ENCODE measurements around the gene ZNF74. TPM values are rescaled to one million over a fixed set of nuclear protein-coding genes. Genes with fewer than 3 reads are reported as not detected.

Gene ZNF74
- total and polyA plus RNA-seq, 3 donors from 2014 or later: 4.1 to 11.8 (median 6.5) TPM

DNA sequence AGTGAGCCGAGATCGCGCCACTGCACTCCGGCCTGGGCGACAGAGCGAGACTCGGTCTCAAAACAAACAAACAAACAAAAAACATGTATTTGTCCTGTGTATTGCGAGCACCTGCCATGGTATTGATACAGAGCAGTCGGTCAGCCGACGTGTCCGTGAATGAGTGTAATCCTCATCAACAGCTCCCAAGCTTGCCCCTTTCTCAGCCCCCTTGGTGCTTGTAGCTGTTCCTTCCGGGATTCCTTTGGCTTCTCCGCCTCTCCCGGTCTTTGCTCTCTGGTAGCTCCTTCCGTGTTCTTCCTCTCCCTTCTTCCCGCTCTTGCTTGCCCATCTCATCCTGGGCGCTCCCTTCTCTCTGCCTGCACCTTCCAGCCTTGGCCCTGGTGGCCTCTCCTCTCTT lies 10.9 kb downstream of the ZNF74 start:
- Histone ChIP-seq H3K27ac (no peak overlapping the region), H3K4me1 (no peaks in the 10 kb centered on the region), H3K36me3 (ENCODE audit: low read depth, missing control alignments) (no peaks in the 10 kb centered on the region), H3K27me3 (no peaks in the 10 kb centered on the region), H3K4me3 (no peak overlapping the region), H3K9me3 (no peaks in the 10 kb centered on the region)
- no peak for TF ChIP-seq POLR2A (IDR thresholded peaks at IDR 0.05)
- TF ChIP-seq, protein P1, sequence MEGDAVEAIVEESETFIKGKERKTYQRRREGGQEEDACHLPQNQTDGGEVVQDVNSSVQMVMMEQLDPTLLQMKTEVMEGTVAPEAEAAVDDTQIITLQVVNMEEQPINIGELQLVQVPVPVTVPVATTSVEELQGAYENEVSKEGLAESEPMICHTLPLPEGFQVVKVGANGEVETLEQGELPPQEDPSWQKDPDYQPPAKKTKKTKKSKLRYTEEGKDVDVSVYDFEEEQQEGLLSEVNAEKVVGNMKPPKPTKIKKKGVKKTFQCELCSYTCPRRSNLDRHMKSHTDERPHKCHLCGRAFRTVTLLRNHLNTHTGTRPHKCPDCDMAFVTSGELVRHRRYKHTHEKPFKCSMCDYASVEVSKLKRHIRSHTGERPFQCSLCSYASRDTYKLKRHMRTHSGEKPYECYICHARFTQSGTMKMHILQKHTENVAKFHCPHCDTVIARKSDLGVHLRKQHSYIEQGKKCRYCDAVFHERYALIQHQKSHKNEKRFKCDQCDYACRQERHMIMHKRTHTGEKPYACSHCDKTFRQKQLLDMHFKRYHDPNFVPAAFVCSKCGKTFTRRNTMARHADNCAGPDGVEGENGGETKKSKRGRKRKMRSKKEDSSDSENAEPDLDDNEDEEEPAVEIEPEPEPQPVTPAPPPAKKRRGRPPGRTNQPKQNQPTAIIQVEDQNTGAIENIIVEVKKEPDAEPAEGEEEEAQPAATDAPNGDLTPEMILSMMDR (IDR thresholded peaks at IDR 0.05): no peak
- intact Hi-C loops (cut with DNase I; ENCODE audit: low total_unique reads): no loop called here
- WGBS, 2 donors: 71 to 75% methylated on average over 18 of the region's 18 CpGs
- no peak for DNase-seq

DNA sequence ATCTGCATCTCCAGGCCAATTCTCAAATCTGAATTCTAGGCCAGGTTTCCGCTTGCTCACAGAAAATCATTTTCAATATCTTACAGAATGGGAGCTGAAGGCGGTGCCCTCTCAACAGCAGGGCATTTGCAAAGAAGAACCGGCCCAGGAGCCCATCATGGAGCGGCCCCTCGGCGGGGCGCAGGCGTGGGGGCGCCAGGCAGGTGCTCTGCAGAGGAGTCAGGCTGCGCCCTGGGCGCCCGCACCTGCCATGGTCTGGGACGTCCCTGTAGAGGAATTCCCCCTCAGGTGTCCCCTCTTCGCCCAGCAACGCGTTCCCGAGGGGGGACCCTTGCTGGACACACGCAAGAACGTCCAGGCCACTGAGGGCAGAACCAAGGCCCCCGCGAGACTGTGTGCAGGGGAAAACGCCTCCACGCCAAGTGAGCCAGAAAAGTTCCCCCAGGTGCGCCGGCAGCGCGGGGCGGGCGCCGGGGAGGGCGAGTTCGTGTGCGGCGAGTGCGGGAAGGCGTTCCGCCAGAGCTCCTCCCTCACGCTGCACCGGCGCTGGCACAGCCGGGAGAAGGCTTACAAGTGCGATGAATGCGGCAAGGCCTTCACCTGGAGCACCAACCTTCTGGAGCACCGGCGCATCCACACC lies 11.5 kb downstream of the ZNF74 start:
- intact Hi-C loops (cut with DNase I; ENCODE audit: low total_unique reads): no loop called here

DNA sequence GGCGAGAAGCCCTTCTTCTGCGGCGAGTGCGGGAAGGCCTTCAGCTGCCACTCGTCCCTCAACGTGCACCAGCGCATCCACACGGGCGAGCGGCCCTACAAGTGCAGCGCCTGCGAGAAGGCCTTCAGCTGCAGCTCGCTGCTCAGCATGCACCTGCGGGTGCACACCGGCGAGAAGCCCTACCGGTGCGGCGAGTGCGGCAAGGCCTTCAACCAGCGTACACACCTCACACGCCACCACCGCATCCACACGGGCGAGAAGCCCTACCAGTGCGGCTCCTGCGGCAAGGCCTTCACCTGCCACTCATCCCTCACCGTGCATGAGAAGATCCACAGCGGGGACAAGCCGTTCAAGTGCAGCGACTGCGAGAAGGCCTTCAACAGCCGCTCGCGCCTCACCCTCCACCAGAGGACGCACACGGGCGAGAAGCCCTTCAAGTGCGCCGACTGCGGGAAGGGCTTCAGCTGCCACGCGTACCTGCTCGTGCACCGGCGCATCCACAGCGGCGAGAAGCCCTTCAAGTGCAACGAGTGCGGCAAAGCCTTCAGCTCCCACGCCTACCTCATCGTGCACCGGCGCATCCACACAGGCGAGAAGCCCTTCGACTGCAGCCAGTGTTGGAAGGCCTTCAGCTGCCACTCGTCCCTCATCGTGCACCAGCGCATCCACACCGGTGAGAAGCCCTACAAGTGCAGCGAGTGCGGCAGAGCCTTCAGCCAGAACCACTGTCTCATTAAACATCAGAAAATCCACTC lies 12.2 kb downstream of the ZNF74 start:
- H3K27ac ChIP-seq: no peak overlapping the region
- WGBS, 2 donors: 76 to 78% methylated on average over 43 to 60 of the region's 62 CpGs
- no peaks in the 10 kb centered on the region for H3K9me3 ChIP-seq
- TF ChIP-seq, protein P1 (IDR thresholded peaks at IDR 0.05): no peak
- TF ChIP-seq POLR2A (IDR thresholded peaks at IDR 0.05): no peak
- H3K27me3 ChIP-seq: no peaks in the 10 kb centered on the region
- H3K36me3 ChIP-seq (ENCODE audit: low read depth, missing control alignments): no peaks in the 10 kb centered on the region
- H3K4me1 ChIP-seq: no peaks in the 10 kb centered on the region
- peak overlapping the region in 1 of 2 donors; percentile 12 for H3K4me3 ChIP-seq
- intact Hi-C loops (cut with DNase I; ENCODE audit: low total_unique reads): no loop called here
- DNase-seq: no peak

More for the DNA sequence above, 11.5 kb downstream of the ZNF74 start:
- no peaks in the 10 kb centered on the region for H3K36me3 ChIP-seq (ENCODE audit: low read depth, missing control alignments)
- 63 to 86% methylated on average over 2 to 45 of the region's 45 CpGs for WGBS, 2 donors
- H3K27me3 ChIP-seq: no peaks in the 10 kb centered on the region
- no peak overlapping the region for H3K27ac ChIP-seq
- no peaks in the 10 kb centered on the region for H3K4me1 ChIP-seq
- peak overlapping the region in 1 of 2 donors; percentile 12 for H3K4me3 ChIP-seq
- no peak for TF ChIP-seq POLR2A (IDR thresholded peaks at IDR 0.05)
- TF ChIP-seq, protein P1 (IDR thresholded peaks at IDR 0.05): no peak
- no peaks in the 10 kb centered on the region for H3K9me3 ChIP-seq
- DNase-seq: no peak

DNA sequence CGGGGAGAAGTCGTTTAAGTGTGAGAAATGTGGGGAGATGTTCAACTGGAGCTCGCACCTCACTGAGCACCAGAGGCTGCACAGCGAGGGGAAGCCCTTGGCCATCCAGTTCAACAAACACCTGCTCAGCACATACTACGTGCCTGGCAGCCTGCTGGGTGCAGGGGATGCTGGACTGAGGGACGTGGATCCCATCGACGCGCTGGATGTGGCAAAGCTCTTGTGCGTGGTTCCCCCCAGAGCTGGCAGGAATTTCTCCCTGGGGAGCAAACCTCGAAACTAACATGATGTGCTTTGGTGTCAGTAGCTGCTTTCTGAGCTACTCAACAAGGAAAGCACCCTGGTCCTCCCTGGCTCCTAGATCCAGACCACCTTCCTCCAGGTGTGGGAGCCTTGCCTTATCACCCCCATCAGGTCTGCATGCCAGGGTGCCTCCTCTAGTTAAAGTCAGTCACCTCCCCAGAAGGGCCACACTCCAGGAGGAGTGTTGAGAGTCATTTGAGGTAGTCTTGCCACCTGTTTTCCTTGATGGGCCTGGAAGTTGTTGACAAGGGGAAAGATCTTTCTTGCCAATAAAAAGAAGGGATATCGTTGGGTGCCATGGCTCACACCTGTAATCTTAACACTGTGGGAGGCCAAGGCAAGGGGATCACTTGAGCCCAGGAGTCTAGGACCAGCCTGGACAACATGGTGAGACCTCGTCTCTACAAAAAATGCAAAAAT lies 12.9 kb downstream of the ZNF74 start:
- intact Hi-C loops (cut with DNase I; ENCODE audit: low total_unique reads): no loop called here
- no peak for DNase-seq
- no peak overlapping the region for H3K27ac ChIP-seq
- H3K4me1 ChIP-seq: no peaks in the 10 kb centered on the region
- H3K27me3 ChIP-seq: no peaks in the 10 kb centered on the region
- TF ChIP-seq, protein P1 (IDR thresholded peaks at IDR 0.05): no peak
- no peak for TF ChIP-seq POLR2A (IDR thresholded peaks at IDR 0.05)
- H3K9me3 ChIP-seq: no peaks in the 10 kb centered on the region
- H3K36me3 ChIP-seq (ENCODE audit: low read depth, missing control alignments): no peaks in the 10 kb centered on the region
- WGBS, 2 donors: 83 to 95% methylated on average over 4 to 13 of the region's 13 CpGs
- H3K4me3 ChIP-seq: no peak overlapping the region
